MCF 10A (cell line): ENCODE results near the gene ZBTB7B. TPM values are rescaled to one million over a fixed set of nuclear protein-coding genes. Genes with fewer than 3 reads are reported as not detected.

ENCODE experiments used
- BruUV-seq: library from RNA; stranded (reverse); fragments of 400-500 nt; replicated peaks from 2 replicates; lab custom pipeline; 2021; lab: Mats Ljungman, UMichigan
- CTCF ChIA-PET: fragments of 300-600 bp; sonication (Branson Sonifier 250); formaldehyde crosslinking; extraction: SDS; loops from one replicate; lab custom pipeline; 2021; ENCODE audit warnings: antibody characterized with exemption, inconsistent platforms; lab: Yijun Ruan, JAX
- POLR2A ChIA-PET: fragments of 300-600, 350-650 bp; sonication (Branson Sonifier 250); formaldehyde crosslinking; extraction: SDS; loops from one replicate; lab custom pipeline; 2020; ENCODE audit warnings: antibody characterized with exemption, inconsistent platforms; lab: Yijun Ruan, JAX
- DNase-seq: peaks from one replicate; pipeline ENCODE4 v3.0.0-alpha.2; 2018; ENCODE audit not compliant: unreplicated experiment
- H3K27ac Mint-ChIP-seq: one replicate; pipeline ENCODE4 v1.8.0; 2022; ENCODE audit warnings: mild to moderate bottlenecking, low read depth, mixed read lengths; ENCODE audit not compliant: unreplicated experiment
- H3K27me3 Mint-ChIP-seq: one replicate; pipeline ENCODE4 v1.8.0; 2022; ENCODE audit warnings: mixed read lengths; ENCODE audit not compliant: insufficient read depth, unreplicated experiment
- H3K36me3 Mint-ChIP-seq: one replicate; pipeline ENCODE4 v1.8.0; 2022; ENCODE audit warnings: mild to moderate bottlenecking, moderate library complexity, mixed read lengths; ENCODE audit not compliant: insufficient read depth, unreplicated experiment
- H3K4me1 Mint-ChIP-seq: one replicate; pipeline ENCODE4 v1.8.0; 2022; ENCODE audit warnings: mixed read lengths; ENCODE audit not compliant: insufficient read depth, unreplicated experiment
- H3K4me3 Mint-ChIP-seq: one replicate; pipeline ENCODE4 v1.8.0; 2022; ENCODE audit warnings: mild to moderate bottlenecking, moderate library complexity, mixed read lengths; ENCODE audit not compliant: unreplicated experiment
- H3K9me3 Mint-ChIP-seq: one replicate; pipeline ENCODE4 v1.8.0; 2022; ENCODE audit warnings: mixed read lengths; ENCODE audit not compliant: unreplicated experiment
- intact Hi-C: fragments of 100-400 bp; cut with micrococcal nuclease; formaldehyde crosslinking; loops from 2 replicates; pipeline ENCODE4 v1.14.1; 2022
- total RNA-seq: library from RNA; stranded (reverse); gene quantifications from 2 replicates; pipeline ENCODE4 v1.2.3, GENCODE V29; 2022
- TF ChIP-seq, protein P1 (sequence below): fragments of 200-600 bp; IDR thresholded peaks from one replicate; pipeline ENCODE4 v1.8.0; 2022; ENCODE audit warnings: antibody characterized with exemption, mild to moderate bottlenecking; ENCODE audit not compliant: unreplicated experiment

ZBTB7B gene
- total RNA-seq, 1 experiment from 2014 or later = 175 TPM

DNA sequence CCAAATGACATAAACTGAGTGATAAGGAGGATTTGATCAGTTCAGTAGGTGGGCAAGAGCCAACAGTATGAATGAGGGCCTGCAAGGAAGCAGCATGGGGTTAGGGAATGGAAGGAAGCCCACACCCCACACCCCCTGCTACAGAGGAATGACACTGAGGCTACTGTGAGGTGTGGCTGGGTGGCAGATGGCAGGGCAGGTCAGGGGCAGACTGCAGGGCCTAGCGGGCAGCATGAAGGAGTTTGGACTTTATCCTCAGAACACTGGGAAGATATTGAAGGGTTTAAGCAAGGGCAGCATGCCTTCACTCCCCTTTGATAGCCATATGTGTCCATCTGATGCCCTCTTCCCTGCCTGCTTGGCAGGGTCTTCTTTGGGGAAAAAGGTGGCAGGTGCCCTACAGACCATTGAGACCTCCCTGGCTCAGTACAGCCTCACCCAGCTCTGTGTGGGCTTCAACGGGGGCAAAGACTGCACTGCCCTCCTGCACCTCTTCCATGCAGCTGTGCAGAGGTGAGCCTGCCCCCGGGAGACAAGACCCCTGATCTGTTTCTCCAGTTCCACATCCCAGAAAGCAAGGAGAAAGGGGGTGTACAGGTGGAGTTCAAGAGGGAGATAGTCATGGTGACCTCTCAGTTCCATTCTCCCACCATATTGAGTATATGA, 13.3 kb upstream of the ZBTB7B start:
- TF ChIP-seq, protein P1, sequence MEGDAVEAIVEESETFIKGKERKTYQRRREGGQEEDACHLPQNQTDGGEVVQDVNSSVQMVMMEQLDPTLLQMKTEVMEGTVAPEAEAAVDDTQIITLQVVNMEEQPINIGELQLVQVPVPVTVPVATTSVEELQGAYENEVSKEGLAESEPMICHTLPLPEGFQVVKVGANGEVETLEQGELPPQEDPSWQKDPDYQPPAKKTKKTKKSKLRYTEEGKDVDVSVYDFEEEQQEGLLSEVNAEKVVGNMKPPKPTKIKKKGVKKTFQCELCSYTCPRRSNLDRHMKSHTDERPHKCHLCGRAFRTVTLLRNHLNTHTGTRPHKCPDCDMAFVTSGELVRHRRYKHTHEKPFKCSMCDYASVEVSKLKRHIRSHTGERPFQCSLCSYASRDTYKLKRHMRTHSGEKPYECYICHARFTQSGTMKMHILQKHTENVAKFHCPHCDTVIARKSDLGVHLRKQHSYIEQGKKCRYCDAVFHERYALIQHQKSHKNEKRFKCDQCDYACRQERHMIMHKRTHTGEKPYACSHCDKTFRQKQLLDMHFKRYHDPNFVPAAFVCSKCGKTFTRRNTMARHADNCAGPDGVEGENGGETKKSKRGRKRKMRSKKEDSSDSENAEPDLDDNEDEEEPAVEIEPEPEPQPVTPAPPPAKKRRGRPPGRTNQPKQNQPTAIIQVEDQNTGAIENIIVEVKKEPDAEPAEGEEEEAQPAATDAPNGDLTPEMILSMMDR = no peak
- CTCF ChIA-PET = interaction anchor here (0.9 to 1.9 kb wide), 4 partner anchors 12 to 63 kb away, joined by 4 to 7 read pairs (median 4); no protein-coding TSS in a partner anchor

DNA sequence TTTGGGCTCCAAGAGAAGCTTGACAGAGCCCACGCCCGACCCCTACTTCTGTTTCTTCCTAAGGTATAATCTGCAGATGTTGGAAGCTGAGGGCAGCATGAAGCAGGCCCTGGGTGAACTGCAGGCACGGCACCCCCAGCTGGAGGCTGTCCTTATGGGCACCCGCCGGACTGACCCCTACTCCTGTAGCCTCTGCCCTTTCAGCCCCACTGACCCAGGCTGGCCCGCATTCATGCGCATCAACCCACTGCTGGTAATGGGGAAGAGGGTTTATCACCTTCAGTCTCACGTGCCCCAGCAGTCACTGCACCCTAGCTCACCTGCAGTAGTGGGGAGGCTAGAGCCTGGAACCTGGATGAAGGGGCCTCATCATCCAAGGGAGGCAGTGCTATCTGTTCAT, 12.3 kb upstream of the ZBTB7B start:
- BruUV-seq = no TSS peak
- TF ChIP-seq, protein P1 = no peak
- H3K9me3 Mint-ChIP-seq = no peaks in the 10 kb centered on the region
- POLR2A ChIA-PET = interaction anchor here (0.5 to 41.1 kb wide), 3 partner anchors 1 to 158 kb away, joined by 3 to 1917 read pairs (median 1917); partner anchors contain the start of genes CKS1B, FLAD1, LENEP and PBXIP1
- H3K4me1 Mint-ChIP-seq = peaks cover 17% of the 10 kb centered on the region
- peaks cover 58% of the 10 kb centered on the region for H3K36me3 Mint-ChIP-seq
- H3K27ac Mint-ChIP-seq = no peak overlapping the region
- DNase-seq = no peak
- H3K27me3 Mint-ChIP-seq = no peaks in the 10 kb centered on the region
- intact Hi-C loops = no loop called here
- CTCF ChIA-PET = interaction anchor here (0.6 to 1.1 kb wide), 3 partner anchors 10 to 82 kb away, joined by 3 to 4 read pairs (median 4); no protein-coding TSS in a partner anchor
- H3K4me3 Mint-ChIP-seq = no peak overlapping the region

More for the DNA sequence above, 13.3 kb upstream of the ZBTB7B start:
- Mint-ChIP-seq H3K4me1 (peaks cover 12% of the 10 kb centered on the region), H3K9me3 (no peaks in the 10 kb centered on the region), H3K36me3 (peaks cover 67% of the 10 kb centered on the region), H3K27me3 (no peaks in the 10 kb centered on the region), H3K4me3 (no peak overlapping the region), H3K27ac (no peak overlapping the region)
- POLR2A ChIA-PET = interaction anchor here (1.5 to 41.1 kb wide), 3 partner anchors 0 to 72 kb away, joined by 4 to 1917 read pairs (median 1917); partner anchors contain the start of genes CKS1B, FLAD1, LENEP and PBXIP1
- no peak for DNase-seq
- intact Hi-C loops = no loop called here
- BruUV-seq = no TSS peak

DNA sequence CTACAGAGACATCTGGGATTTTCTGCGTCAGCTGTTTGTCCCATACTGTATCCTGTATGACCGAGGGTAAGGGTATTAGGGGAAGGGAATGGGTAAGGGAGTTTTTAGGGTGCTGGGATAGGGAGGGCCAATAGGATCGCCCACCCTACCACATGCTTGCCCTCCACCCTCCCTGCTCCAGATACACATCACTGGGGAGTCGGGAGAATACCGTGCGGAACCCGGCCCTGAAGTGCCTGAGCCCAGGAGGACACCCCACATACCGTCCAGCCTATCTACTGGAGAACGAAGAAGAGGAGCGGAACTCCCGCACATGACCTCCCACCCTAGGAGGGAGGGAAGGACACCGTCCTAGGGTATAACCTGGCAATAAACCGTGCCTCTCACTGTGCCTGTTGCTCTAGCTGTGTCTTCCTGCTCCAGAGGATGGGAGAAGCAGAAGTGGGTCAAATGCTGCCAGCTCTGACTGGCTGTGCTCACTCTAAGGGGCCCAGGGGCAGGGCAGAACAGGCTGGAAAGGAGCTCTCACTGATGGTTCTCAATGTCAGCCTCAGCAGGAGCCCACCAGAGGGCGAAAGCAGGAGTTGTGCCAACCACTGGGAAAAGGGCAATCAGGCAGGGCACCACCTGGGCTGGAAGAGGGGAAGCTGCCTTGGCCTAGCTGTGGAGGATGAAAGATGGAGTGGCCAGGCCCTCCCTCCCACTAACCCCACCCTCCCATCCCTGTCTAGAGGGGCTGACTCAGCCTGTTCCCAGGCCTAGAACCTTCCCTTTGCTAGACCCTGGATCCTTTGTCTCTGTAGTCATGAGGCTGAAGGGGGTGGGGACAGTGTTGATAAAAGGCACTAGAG, 9.7 kb upstream of the ZBTB7B start:
- Mint-ChIP-seq H3K4me1 (peaks cover 32% of the 10 kb centered on the region), H3K4me3 (no peak overlapping the region), H3K9me3 (no peaks in the 10 kb centered on the region), H3K27me3 (no peaks in the 10 kb centered on the region), H3K36me3 (peaks cover 35% of the 10 kb centered on the region), H3K27ac (peak overlapping the region; percentile 50)
- intact Hi-C loops = no loop called here
- ChIA-PET POLR2A (interaction anchor here (0.6 to 41.1 kb wide), 8 partner anchors 8 to 156 kb away, joined by 3 to 1917 read pairs (median 4); partner anchors contain the start of genes CKS1B, FLAD1, PBXIP1 and PYGO2), CTCF (interaction anchor here (0.6 to 9.4 kb wide), 12 partner anchors 8 to 510 kb away, joined by 3 to 118 read pairs (median 5); partner anchors contain the start of genes ADAM15, FLAD1 and SHC1)
- TF ChIP-seq, protein P1 = no peak
- DNase-seq = no peak
- no TSS peak for BruUV-seq
